HG02759 (cell line): Measurements from ENCODE around the gene POU2AF1.
"Not testable (repeated sequence)": the region's sequence is repeated elsewhere in the genome, so short reads cannot be mapped to it uniquely, and the experiment has no call there.

Experiments used
- ATAC-seq: cut with Tn5 transposase; IDR thresholded peaks from one replicate; pipeline ENCODE4 v1.9.1; 2021; ENCODE audit warnings: mild to moderate bottlenecking, moderate library complexity; ENCODE audit not compliant: unreplicated experiment

The POU2AF1 gene

DNA sequence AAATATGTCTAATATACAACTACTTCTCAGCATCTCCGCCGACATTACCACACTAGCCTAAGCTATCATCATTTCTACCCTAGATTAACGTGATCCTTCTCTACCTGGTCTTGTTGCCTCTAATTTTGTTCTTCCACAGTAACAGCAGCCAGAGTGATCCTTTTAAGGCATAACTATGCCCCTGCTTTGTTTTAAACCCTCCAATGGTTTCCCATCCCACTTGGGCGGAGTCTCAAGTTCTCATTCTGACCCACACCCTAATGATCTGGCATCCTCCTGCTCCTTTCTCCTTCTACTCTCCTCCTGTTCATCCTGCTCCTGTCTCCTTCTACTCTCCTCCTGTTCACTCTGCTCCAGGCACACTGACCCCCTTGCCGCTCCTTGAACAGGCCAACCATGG, 31.9 kb upstream of the POU2AF1 start:
- no peak for ATAC-seq

DNA sequence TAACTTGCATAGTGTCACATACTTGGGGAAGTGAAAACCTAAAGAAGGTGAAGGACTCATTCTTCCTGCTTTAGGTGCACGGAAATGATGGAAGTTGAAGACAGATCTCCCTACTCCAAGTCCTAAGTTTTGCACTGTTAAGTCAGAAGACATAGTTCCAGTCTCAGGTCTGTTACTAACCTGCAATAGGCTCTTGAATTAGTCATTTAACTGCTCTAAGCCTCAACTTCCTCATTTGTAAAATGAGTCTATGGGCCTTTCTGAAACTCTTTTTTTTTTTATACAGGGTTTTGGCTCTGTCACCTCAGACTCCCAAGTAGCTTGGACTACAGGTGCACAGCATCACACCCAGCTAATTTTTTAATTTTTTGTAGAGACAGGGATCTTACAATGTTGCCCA, 30.8 kb upstream of the POU2AF1 start:
- peak; percentile 71 for ATAC-seq

DNA sequence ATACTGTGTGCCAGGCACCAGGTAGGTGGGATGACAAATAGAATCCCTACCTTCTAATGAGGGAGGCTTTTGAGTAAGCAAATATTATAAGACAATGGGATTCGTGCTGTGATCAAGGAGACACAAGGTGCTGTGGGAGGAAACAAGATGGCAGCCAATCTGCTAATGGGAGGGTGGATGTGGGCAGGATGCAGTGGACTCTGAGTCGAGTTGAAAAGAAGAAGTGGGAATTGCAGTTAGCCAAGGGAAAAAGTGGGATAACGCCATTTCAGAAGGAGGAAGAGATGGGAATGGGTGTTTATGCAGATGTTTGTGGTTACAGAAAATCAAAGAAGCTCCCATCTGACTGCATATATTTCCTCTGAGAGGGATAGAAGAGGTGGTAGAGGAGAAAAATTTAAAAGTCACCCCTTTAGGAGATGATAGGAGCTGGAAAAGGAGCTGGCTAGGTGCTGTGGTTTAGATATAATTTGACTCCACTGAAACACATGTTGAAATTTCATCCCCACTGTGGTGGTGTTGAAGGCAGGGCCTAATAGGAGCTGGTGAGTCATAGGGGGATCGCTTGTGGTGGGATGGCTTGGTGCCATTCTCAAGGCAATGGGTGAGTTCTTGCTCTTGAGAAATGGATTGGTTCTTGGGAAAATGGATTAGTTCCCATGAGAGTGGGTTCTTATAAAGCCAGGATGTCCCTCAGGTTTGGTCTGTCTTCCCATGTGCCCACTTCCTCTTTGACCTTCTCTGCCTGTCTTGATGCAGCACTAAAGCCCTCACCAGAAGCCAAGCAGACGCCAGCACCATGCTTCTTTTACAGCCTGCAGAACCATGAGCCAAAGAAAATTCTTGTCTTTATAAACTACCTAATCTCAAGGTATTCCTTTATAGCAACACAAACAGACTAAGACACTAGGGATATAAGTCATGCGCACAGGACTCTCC, 30.0 kb upstream of the POU2AF1 start:
- ATAC-seq: peak; percentile 49

DNA sequence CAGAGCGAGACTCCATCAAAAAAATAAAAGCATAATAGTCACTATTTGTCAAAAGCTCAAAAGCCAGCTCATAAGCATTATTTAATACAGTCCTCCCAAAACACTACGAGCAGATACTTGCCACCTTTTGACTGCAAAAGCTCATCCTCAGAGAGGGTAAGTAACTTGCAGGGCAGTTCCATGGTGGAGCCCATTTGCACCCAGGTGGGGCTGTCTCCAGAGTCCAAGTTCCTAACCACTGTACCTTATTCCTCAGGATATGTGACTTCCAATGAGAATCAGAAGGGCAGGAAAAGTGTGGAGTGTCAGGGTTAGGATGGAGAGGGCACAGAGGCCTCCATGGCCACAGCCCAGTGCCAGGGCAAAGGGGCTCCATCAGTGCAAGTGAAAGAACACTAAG, 28.6 kb upstream of the POU2AF1 start:
- ATAC-seq: no peak

DNA sequence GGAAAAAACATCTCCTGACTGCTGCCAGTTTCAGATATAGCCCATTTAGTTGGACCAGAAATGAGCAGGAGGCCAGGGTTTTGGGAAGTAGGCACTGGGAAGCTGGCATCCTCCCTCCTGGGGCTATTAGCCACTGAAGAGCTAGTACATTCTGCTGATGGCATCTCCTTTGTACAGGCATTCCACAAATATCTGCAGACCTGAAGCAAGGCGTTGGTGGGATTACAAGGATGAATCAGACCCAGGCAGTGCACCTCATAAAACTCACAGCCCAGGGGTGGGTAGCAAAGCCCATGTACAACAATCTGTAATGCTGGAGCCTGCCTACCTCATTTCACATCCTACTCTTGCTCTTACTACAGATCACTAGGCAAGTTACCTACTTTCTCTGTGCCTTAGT, 27.5 kb upstream of the POU2AF1 start:
- ATAC-seq: no peak

DNA sequence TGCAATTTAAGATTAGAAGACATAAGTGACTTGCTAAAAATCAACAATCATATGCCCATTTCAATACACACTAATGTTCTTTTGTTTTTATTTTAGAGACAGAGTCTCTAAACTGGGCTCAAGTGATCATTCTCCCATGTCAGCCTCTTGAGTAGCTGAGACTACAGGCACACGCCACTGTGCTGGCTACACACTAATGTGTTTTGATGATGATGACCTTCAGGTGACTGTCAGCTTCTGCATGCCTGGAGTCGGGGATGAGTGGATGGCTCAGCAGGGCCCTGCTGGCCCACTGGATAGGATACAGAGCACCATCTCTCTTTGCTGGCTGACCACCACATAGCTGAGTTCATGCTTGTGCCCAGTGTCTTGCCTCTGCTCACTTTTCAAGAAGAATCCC, 27.0 kb upstream of the POU2AF1 start:
- ATAC-seq: no peak

DNA sequence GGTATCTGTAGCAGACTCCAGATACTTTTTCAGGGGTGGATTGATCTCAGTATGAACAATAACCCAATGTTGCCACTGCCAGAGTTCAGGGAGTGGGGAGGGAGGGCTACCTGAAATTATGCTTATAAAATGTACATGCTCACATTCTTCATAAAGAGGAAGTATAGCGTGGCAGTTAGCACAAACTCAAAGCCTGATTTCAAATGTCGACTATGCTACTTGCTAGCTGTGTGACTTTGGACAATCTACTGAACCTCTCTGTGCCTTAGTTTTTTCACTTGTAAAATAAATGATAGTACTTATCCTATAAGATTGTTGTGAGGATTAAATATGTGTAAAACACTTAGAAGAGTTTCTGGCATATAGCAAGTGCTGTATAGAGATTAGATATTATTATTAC, 26.5 kb upstream of the POU2AF1 start:
- ATAC-seq: no peak

DNA sequence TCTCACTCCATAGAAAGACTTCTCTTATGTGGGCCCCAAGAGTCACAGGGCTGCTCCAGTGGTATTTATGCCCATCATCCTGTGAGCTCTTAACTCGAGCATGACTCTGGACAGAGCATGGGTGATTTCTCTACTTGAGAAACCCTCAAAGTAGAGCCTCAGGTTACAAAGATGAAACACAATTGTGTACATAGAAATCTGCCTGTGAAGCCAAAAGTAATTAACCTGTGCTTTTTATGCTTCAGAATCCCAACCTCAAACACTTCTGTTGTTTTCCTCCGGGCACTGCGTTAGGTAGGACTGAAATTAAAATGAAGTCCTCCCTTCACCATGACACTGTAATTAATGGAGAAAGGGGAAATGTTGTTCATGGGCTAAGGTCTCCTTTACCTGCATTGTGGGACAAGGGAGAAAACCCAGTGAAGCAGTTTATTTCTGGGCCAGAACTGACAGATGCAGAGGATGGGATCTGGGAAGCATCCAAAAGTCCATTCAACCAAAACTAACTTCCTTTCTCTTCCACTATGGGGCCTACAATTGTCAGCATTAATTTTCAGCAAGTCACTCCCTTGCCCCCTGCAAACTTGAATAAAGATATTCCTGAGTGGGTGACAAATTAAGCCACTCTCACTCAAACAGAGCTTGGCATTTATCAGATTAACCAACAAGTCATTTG, 24.1 kb upstream of the POU2AF1 start:
- no peak for ATAC-seq

DNA sequence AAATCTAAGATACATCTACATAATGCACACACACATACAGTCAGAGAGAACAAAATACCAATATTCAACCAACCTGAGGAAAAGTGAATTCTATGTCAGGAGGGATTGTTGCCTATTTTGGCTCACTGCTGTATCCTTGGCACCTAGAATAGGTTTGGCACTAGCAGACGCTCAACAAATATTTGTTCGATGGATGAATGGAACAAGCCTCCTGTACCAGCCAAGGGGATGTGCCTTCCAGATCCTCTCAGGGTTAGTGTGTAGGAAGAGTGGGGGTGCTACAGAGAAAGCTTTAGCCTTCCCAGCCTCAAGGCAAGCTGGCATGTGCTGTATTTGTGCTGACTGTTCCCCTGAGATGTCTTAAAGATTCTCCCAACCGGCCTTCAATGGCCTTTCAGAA, 23.3 kb upstream of the POU2AF1 start:
- no peak for ATAC-seq

DNA sequence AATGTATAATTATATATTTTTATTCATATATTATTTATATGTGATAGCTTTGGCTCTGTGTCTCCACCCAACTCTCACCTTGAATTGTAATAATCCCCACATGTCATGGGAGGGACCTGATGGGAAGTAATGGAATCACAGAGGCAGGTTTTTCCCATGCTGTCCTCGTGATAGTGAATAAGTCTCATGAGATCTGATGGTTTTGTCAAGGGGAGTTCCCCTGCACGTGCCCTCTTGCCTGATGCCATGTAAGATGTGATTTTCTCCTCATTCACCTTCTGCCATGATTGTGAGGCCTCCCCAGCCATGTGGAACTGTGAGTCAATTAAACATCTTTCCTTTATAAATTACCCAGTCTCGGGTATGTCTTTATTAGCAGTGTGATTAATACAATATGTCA, 22.9 kb upstream of the POU2AF1 start:
- not testable (repeated sequence) for ATAC-seq

DNA sequence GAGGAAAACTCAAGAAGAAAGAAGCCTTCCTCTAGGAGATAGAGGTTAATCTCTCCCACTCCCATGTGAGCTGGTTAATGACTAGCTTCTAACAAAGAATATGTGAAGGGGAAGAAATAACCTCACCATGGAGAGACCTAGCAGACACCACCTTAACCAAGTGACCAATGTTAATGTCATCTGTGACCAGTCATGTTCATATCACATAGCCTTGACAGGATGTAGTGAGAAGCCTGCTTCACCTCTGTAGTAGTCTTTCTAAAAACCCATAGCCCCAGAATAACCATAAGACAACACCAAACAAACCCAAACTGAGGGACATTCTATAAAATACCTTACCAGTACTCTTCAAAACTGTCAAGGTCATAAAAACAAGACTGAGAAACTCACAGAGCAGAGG, 21.5 kb upstream of the POU2AF1 start:
- no peak for ATAC-seq

DNA sequence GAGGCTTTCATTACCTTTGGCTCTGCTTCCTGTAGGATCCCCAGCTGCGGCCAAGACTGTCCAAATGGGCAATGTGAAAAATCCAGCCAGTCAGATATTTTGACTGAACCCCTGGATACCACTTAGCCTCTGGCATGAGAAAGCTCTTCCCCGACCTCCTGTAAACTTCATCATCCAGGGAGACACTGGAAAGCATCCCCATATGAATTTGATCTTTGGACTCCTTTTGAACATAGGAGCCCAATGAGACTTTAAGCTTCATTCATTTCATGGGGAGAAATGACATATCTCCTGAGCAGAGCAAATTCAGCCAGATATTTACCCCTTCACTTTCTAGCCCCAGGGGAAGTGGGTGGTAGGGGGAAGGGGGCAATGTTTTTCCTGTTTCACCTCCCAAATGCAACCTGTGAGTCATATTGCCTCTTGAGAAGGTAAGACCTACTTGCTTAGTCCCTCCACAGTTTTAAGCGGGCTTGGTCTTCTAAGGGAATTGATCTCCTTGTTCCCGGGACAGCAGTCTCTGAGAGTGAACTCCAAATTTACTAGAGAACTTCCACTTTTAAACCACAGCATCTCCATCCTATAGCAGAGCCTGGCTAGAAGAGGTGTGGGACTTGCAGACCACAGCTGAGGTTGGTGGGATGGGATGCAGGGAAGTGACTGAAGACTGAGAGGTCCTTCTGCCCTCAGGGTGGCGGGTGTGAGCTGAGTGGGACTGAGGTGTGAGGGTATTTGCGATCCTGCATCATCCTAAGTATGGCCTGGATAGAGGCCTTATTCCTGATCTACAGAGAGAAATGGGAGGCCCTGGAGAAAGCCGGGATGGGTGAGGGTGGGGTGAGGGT, 20.3 kb upstream of the POU2AF1 start:
- no peak for ATAC-seq

DNA sequence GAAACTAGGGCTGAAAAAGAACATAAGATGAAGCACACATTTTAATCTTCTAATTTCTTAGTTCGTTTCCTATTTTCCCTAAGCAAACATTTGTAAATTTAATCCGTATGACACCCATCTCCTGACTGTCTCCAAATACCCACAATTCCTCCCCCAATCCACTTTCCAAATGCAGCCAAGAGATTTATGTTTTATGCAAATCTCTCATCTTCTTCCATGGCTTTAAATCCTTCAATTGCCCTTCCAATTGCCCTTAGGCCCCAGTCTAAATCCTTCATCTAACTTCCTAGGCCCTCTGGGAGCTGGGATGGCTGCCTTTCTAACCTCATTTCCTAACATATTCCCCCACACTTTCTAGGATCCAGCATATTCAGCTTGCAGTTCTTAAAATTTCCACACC, 18.0 kb upstream of the POU2AF1 start:
- ATAC-seq: no peak

DNA sequence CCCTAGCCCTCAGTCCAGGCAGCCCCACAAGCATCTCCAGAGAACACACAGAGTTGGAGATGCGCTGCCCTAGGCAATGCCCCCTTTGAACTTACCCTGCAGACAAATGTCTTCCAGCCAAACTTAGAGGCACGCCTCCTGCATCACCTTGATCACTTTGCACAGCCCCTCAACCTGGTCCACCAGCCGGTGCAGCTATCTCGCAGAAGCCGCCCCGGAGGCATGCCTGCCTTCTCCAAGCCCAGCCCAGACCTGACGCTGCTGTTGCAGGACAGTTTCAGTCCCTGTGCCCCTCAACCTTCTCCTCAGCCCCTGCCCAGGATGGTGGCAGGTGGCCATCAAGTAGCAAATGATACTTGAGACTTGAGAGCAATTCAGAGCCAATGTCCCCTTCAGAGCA, 16.7 kb upstream of the POU2AF1 start:
- ATAC-seq: no peak

DNA sequence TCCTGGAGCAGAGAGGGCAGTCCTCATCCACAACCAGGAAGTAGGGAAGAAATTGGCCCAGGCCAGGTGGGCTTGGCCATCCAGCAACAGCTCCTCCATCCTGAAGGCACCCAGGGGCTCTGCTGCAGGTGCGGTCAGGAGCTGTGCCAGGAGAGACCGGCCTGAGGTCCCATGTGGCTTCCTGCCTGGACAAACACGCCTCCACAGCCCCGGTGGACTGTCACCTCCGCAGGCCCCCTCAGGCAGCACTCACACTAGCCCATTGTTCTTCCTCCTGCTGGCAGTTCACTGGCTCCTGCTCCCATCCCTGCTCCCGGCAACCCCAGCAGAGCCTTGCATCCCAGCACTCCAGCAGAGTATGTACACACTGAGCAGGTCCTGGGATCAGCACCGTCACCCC, 16.0 kb upstream of the POU2AF1 start:
- ATAC-seq: no peak

DNA sequence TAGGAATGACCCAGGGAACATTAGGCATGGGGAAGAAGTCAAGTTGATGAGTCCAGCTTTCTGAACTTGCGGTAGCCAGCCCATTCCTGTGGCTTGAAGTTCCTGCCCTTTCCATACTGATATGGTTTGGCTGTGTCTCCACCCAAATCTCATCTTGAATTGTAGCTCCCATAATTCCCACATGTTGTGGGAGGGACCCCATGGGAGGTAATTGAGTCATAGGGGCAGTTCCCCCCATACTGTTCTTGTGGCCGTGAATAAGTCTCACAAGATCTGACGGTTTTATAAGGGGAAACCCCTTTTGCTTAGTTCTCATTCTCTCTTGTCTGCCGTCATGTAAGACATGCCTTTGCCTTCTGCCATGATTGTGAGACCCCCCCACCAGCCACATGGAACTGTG, 15.1 kb upstream of the POU2AF1 start:
- not testable (repeated sequence) for ATAC-seq

DNA sequence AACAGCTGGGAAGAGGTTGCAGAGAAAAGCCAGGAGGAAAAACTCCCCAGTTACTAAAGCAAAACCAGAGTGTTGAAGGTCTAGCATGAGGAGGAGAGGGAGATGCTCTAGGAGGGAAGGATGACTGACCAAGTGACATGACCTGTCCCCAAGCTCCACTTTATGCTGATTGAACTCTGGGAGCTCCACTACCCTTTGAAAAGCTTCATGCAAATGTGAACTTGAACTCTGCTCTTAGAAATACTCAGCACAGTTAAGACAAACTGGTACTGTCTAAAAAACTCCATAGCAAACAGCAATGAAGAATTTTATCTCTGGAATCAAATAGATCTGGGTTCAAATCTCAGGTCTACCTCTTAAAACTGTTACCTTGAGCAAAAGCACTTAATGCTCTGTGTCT, 14.5 kb upstream of the POU2AF1 start:
- ATAC-seq: no peak

DNA sequence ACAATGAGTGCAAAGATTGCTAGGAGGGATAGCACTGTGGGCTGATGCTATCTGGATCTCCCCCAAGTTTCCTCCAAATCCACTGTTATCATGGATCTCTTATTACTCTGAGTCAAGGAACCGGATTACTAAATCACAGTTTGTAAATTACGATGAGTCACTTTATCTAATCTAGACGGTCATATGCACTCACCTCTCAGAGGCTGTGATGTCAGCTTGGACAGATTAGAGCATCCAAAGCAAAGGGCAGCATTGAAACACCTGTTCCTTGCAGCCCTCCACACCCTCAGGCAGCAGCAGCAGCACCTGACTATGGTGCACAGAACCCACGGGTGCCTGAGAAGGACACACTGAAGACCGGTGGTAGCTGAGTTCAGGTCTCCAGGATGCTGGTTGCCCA, 14.0 kb upstream of the POU2AF1 start:
- ATAC-seq: no peak

DNA sequence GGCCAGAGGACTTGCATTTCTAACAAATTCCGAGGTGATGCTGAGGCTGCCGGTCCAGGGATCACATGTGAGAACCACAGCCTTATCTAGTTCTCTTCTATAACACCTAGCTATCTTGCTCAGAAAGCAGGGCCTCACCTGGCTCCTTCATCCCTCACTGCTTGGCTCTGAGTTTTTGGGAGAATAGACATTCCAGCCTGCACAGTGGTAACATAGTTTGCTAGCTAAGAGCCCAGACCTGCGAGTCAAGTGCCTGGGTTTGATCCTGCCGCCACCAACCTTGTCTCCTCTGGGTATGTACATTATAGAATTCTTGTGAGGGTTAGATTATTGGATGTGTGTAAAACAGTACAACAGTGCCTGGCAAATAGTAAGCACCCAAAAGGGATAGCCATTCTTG, 13.5 kb upstream of the POU2AF1 start:
- no peak for ATAC-seq

DNA sequence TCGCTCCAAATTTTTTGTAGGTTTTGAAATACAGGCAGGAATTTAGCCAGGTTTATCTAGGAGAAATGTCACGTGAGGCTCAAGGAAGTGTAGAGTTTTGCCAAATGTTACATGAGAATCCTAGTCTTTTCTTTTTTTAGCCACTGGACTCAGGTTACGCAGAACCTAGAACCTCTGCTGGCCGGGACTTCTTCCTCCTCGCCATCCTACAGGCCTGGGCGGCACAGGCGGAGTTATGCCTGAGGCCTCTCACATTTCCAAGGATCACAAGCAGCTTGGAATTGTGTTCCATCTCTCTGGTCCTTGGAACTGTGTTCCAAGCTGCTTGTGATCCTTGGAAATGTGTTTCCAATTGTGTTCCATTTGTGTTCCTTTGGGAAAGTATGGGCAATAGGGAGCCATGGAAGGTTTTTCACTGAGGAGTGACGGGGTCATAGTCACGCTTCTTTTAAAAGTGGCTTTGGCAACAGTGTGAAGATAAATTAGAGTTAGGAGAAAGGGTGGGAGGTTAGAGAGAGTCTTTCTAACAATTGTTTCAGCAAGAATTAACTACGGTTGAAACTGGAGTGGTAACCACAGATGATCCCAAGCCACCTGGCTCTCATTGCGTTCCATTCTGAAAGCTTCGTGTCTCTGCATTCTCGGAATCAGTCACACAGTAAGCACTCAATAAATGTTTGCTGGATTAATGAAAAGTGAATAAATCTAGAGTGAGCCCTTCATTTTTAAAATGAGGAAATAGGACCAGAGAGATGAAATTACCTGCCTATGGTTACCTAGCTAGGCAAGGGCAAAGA, 12.5 kb upstream of the POU2AF1 start:
- no peak for ATAC-seq

DNA sequence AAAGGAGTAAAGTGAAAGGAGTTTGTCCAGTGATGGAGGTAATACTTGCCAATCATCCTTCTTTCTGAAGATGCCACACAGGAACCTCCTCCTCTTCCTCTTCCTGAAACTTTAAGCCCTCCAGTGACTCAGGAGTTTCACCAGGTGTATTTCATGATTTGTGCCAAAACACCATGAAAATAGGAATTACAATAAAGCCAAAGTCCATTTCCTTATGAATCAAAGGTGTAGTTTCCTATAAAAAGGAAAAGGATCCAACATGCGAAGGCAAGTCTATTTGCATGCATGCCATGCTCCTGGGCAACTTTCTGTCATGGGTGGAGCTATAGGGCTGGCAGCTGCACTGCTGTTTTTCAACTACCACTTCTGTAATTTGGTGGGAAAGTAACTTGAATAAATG, 9.8 kb upstream of the POU2AF1 start:
- ATAC-seq: no peak
